Measurements from ENCODE around the gene SCART1. TPM values are rescaled to one million over a fixed set of nuclear protein-coding genes. Genes with fewer than 3 reads are reported as not detected.
"Not testable (repeated sequence)": the region's sequence is repeated elsewhere in the genome, so short reads cannot be mapped to it uniquely, and the experiment has no call there.

Gene SCART1
- total RNA-seq, 1 experiment from 2014 or later = 0.50 TPM

DNA sequence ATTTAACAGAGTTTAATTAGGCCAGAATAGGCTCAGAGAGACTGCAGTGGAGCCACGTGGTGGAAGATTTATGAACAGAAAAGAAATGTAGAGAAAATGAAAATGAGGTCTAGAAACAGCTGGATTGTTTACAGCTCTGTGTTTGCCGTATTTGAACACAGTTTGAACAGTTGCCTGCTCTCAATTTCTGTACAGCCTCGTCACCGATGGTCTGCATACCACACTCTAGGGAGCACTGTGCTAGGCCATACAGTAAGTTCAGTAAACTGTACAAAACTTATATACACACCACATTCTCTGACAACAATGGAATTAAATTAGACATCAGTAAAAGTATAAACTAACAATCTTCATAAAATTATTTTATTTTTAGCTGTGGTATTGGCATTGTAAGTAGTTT lies 62.3 kb downstream of the SCART1 start:
- H2AFZ ChIP-seq (ENCODE audit: low read length) = no peak overlapping the region
- no peaks in the 10 kb centered on the region for H3K23me2 ChIP-seq (ENCODE audit: insufficient read length, low read depth, low read length, poor library complexity, severe bottlenecking)
- peaks cover 51% of the 10 kb centered on the region for H3K9me3 ChIP-seq (ENCODE audit: control insufficient read depth, low read depth, low read length)
- H4K91ac ChIP-seq (ENCODE audit: insufficient read length, low read depth, low read length) = no peak overlapping the region
- Mint-ChIP-seq H3K27ac (no peak overlapping the region), H3K36me3 (ENCODE audit: insufficient read depth in 1 of 3, low read depth in 3 of 3) (peaks cover 0 to 8% (median 2%) of the 10 kb centered on the region in 3 experiments; a peak in 4 of 7 replicates), H3K4me1 (no peaks in the 10 kb centered on the region), H3K27me3 (ENCODE audit: low read depth) (peaks cover 1% of the 10 kb centered on the region; the same call in 1 of the 2 replicates), H3K9me3 (peaks cover 79 to 83% of the 10 kb centered on the region in 2 experiments), H3K4me3 (no peak overlapping the region)
- no peak overlapping the region for H4K5ac ChIP-seq (ENCODE audit: insufficient read length, low read depth, low read length)
- no peaks in the 10 kb centered on the region for H4K20me1 ChIP-seq (ENCODE audit: control insufficient read depth, insufficient read depth, insufficient read length)
- H3K56ac ChIP-seq (ENCODE audit: insufficient read length, low read depth, low read length) = no peak overlapping the region
- H2BK15ac ChIP-seq (ENCODE audit: low read depth, low read length) = no peak overlapping the region
- DNase-seq = no peak
- no peaks in the 10 kb centered on the region for H3K4me1 ChIP-seq (ENCODE audit: insufficient read depth, low read length)
- TF ChIP-seq, protein P1, sequence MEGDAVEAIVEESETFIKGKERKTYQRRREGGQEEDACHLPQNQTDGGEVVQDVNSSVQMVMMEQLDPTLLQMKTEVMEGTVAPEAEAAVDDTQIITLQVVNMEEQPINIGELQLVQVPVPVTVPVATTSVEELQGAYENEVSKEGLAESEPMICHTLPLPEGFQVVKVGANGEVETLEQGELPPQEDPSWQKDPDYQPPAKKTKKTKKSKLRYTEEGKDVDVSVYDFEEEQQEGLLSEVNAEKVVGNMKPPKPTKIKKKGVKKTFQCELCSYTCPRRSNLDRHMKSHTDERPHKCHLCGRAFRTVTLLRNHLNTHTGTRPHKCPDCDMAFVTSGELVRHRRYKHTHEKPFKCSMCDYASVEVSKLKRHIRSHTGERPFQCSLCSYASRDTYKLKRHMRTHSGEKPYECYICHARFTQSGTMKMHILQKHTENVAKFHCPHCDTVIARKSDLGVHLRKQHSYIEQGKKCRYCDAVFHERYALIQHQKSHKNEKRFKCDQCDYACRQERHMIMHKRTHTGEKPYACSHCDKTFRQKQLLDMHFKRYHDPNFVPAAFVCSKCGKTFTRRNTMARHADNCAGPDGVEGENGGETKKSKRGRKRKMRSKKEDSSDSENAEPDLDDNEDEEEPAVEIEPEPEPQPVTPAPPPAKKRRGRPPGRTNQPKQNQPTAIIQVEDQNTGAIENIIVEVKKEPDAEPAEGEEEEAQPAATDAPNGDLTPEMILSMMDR (conservative IDR thresholded peaks at IDR 0.05) = no peak
- no peak overlapping the region for H3K27ac ChIP-seq (ENCODE audit: insufficient read length, low read depth, low read length)
- H3K18ac ChIP-seq (ENCODE audit: insufficient read length, low read depth, low read length) = no peak overlapping the region
- no peak overlapping the region for H4K8ac ChIP-seq (replicated peaks; ENCODE audit: insufficient read length, low read depth, low read length)
- no peak overlapping the region for H2AK5ac ChIP-seq (ENCODE audit: insufficient read length, low read length)
- H2BK5ac ChIP-seq (ENCODE audit: insufficient read length, low read length) = no peak overlapping the region
- H3K4me2 ChIP-seq (ENCODE audit: insufficient read depth, insufficient read length, low read length) = no peak overlapping the region
- no peak overlapping the region for H2BK12ac ChIP-seq (ENCODE audit: insufficient read length, low read depth, low read length)
- no peak overlapping the region for H3K23ac ChIP-seq (ENCODE audit: insufficient read length, low read depth, low read length)
- no peak overlapping the region for H3K14ac ChIP-seq (ENCODE audit: insufficient read depth, low read length)
- H3K79me2 ChIP-seq (ENCODE audit: insufficient read depth, low read length) = no peaks in the 10 kb centered on the region
- no peaks in the 10 kb centered on the region for H3K79me1 ChIP-seq (ENCODE audit: insufficient read depth, low read depth, low read length, poor library complexity, severe bottlenecking)
- whole genome bisulfite sequencing (ENCODE audit: extremely low coverage, insufficient read length, low lambda C conversion rate) = no CpG with 5 or more reads among the region's 4 CpGs
- no peak overlapping the region for H2BK20ac ChIP-seq (ENCODE audit: low read depth, low read length, poor library complexity, severe bottlenecking)
- H2BK120ac ChIP-seq (ENCODE audit: low read depth, low read length, poor library complexity, severe bottlenecking) = no peak overlapping the region
- H3T11ph ChIP-seq (ENCODE audit: low read length) = no peak overlapping the region
- no peaks in the 10 kb centered on the region for H3K27me3 ChIP-seq (ENCODE audit: insufficient read depth, low read length)
- H3K9ac ChIP-seq (ENCODE audit: extremely low read depth, insufficient read length, low read length) = no peak overlapping the region
- H3K4ac ChIP-seq (ENCODE audit: low read depth, low read length) = no peak overlapping the region

DNA sequence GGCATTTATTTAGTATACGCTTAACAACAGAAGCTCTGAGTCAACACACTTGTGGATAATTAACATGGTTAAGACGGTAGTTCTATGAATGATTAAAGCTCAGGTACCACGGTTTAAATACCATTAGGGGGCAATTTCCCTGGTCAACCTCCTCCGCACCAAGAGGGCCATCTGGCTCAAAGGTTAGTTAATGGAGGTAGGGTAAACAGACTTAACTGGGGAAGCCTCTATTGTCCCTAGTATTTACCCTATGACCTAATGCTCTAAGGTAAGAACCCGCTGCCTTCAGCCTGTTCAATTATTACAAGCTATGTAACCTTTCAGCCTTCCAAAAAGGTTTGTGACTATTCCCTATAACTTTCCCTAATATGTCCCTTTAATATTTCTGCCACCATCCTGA lies 64.8 kb downstream of the SCART1 start:
- H3K23ac ChIP-seq (ENCODE audit: insufficient read length, low read depth, low read length); H3K27me3 ChIP-seq (ENCODE audit: insufficient read depth, low read length); H2AFZ ChIP-seq (ENCODE audit: low read length); H3K27ac Mint-ChIP-seq; H2BK120ac ChIP-seq (ENCODE audit: low read depth, low read length, poor library complexity, severe bottlenecking); H3K56ac ChIP-seq (ENCODE audit: insufficient read length, low read depth, low read length); DNase-seq; H3K4me1 ChIP-seq (ENCODE audit: insufficient read depth, low read length); H3K79me2 ChIP-seq (ENCODE audit: insufficient read depth, low read length); H3K27ac ChIP-seq (ENCODE audit: insufficient read length, low read depth, low read length); H3T11ph ChIP-seq (ENCODE audit: low read length); H3K4me2 ChIP-seq (ENCODE audit: insufficient read depth, insufficient read length, low read length); H3K27me3 Mint-ChIP-seq (ENCODE audit: low read depth); H4K5ac ChIP-seq (ENCODE audit: insufficient read length, low read depth, low read length); H2BK5ac ChIP-seq (ENCODE audit: insufficient read length, low read length); H2AK5ac ChIP-seq (ENCODE audit: insufficient read length, low read length); H2BK20ac ChIP-seq (ENCODE audit: low read depth, low read length, poor library complexity, severe bottlenecking); H4K20me1 ChIP-seq (ENCODE audit: control insufficient read depth, insufficient read depth, insufficient read length); H2BK15ac ChIP-seq (ENCODE audit: low read depth, low read length); H2BK12ac ChIP-seq (ENCODE audit: insufficient read length, low read depth, low read length); H3K4me1 Mint-ChIP-seq; H3K18ac ChIP-seq (ENCODE audit: insufficient read length, low read depth, low read length); H3K9ac ChIP-seq (ENCODE audit: extremely low read depth, insufficient read length, low read length); H3K4me3 Mint-ChIP-seq; H4K91ac ChIP-seq (ENCODE audit: insufficient read length, low read depth, low read length); H3K79me1 ChIP-seq (ENCODE audit: insufficient read depth, low read depth, low read length, poor library complexity, severe bottlenecking); H3K4ac ChIP-seq (ENCODE audit: low read depth, low read length); H3K23me2 ChIP-seq (ENCODE audit: insufficient read length, low read depth, low read length, poor library complexity, severe bottlenecking); H3K14ac ChIP-seq (ENCODE audit: insufficient read depth, low read length); H4K8ac ChIP-seq (replicated peaks; ENCODE audit: insufficient read length, low read depth, low read length): not testable (repeated sequence)
- no CpG with 5 or more reads among the region's 5 CpGs for WGBS (ENCODE audit: extremely low coverage, insufficient read length, low lambda C conversion rate)
- peaks cover 46% of the 10 kb centered on the region for H3K9me3 ChIP-seq (ENCODE audit: control insufficient read depth, low read depth, low read length)
- Mint-ChIP-seq H3K9me3 (peaks cover 76 to 84% of the 10 kb centered on the region in 2 experiments), H3K36me3 (ENCODE audit: insufficient read depth in 1 of 3, low read depth in 3 of 3) (peaks cover 0 to 11% (median 0%) of the 10 kb centered on the region in 3 experiments; a peak in 4 of 7 replicates)

All from H9 (cell line).